Measurements from ENCODE around the gene SLC5A2.

DNA sequence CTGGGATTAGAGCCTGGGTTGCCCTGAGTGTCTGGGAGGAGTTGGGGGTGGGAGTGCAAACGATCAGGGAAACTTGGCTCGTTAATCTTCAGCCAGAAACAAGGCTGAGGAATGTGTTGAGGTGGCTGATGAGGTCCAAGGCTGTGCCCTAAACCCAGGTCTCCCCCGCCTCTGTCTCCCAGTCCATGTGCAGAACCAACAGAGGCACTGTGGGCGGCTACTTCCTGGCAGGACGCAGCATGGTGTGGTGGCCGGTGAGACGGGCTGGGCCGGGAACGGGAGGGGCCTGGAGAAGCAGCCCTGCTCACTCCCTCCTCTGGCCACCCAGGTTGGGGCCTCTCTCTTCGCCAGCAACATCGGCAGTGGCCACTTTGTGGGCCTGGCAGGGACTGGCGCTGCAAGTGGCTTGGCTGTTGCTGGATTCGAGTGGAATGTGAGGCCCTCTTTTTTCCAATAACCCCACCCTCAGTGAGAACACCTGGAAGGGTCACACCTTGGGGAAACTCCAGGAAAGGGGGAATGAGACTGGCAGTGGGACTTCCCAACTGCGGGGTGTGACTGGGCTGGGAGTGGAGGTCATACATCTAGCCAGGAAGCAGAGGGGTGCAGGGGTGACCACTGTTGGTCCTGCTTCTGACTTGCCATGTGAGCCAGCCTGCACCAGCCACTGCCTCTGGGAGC, 1.7 kb downstream of the SLC5A2 start:
- TF ChIP-seq, protein P1, sequence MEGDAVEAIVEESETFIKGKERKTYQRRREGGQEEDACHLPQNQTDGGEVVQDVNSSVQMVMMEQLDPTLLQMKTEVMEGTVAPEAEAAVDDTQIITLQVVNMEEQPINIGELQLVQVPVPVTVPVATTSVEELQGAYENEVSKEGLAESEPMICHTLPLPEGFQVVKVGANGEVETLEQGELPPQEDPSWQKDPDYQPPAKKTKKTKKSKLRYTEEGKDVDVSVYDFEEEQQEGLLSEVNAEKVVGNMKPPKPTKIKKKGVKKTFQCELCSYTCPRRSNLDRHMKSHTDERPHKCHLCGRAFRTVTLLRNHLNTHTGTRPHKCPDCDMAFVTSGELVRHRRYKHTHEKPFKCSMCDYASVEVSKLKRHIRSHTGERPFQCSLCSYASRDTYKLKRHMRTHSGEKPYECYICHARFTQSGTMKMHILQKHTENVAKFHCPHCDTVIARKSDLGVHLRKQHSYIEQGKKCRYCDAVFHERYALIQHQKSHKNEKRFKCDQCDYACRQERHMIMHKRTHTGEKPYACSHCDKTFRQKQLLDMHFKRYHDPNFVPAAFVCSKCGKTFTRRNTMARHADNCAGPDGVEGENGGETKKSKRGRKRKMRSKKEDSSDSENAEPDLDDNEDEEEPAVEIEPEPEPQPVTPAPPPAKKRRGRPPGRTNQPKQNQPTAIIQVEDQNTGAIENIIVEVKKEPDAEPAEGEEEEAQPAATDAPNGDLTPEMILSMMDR (conservative IDR thresholded peaks at IDR 0.05; ENCODE audit: low read depth, low read length) = no peak
- TF ChIP-seq EZH2 (IDR thresholded peaks at IDR 0.05; ENCODE audit: low read length, unreplicated experiment) = no peak
